Stimulated activated CD8-positive, alpha-beta memory T cell treated with anti-CD3 and anti-CD28 coated beads, Interleukin-12 subunit alpha, Interleukin-12 subunit beta, amount 100 ng/mL, for 4 hours (primary cell): Measurements from ENCODE around the gene RASSF8.

Source experiments
- DNase-seq: peaks from one replicate; pipeline ENCODE4 v3.0.0-alpha.2; 2020; ENCODE audit warnings: low read depth

The RASSF8 gene

GRCh38 chr12:26109343-26109881, 150.9 kb downstream of the RASSF8 start:
- DNase-seq = no peak

DNA sequence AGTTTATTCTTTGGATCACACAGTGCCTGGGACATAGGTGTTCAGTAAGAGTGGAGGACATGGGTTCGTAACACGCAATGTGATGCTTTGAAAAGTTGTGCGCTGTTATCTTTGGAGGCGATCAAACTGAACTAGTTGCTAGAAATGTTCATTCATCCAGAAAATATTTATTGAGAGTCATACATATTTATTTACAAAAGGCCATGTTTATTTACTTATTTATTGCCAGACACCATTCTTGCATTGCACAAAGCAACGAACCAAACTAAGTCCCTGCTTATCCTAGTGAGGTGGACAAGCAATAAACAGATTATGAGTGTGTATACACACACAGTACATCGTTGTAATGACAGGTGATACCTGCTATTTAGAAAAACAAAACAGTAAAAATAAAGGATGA, 153.8 kb downstream of the RASSF8 start:
- DNase-seq = no peak

DNA sequence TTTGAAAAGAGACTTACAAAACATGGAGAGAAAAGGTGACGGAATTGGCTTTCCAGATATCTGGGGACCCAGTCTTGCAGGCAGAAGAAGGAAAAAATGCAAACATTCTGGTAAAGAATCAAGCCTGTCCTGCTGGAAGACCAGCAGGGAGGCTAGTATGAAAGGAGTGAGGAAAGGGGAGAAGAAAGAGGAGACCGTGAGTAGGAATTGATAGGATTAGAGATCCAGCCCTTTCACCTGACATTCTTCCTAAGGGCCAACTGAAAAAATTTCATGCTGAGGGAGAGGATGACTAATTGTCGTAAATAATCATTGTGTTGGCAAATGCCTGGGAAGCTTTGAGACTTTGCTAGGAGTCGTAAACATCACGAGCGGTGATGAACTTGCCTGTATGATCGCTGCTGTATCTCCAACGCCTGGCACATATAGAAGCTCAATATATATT, 154.2 kb downstream of the RASSF8 start:
- DNase-seq = no peak

- no peak for DNase-seq
Measured at GRCh38 chr12:26113181-26113654, 154.7 kb downstream of the RASSF8 start.

- peak; percentile 61 for DNase-seq
Measured at GRCh38 chr12:26113853-26114719, 155.6 kb downstream of the RASSF8 start.

- no peak for DNase-seq
Measured at GRCh38 chr12:26114720-26115401, 156.4 kb downstream of the RASSF8 start.

DNA sequence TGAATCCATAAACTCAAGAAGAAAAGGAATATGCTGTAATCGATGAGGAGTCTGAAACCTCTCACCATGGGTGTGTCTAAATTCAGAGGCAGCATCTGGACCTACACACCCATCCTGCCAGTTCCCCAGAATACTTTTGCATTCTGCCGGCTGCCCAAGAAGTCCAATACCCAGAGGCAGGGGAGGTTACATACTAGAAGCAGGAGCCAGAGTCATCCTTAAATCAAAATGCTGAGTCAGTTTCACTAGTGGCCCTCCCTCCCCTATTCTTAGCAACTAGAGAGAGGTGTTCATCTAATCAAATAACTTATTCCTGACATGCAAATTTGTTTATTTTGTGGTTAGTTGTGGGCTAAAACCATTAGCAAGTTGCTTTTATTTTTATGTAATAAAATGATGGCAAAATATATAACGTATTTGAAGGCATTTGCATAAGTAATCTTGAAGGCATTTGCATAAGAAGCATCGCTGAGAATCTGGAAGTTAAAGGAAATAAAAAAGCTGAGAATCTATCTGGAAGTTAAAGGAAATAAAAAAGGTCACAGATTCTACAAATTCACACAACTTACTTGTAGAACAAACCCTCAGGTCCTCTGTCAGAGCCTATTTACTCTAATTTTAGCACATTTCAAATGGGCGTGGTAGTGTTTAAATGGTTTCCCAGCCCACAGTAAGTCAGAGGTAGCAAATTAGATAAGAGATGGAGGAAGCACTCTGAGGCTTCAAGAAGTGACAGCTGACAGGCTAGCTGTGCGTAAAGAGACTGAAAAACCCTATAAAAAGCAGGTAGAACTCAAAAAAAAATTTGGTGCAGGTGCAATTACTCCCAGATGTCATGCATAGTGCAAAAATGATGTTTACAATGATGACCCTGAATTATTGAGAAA, 158.6 kb downstream of the RASSF8 start:
- no peak for DNase-seq

GRCh38 chr12:26118308-26118707, 159.8 kb downstream of the RASSF8 start:
- no peak for DNase-seq

DNA sequence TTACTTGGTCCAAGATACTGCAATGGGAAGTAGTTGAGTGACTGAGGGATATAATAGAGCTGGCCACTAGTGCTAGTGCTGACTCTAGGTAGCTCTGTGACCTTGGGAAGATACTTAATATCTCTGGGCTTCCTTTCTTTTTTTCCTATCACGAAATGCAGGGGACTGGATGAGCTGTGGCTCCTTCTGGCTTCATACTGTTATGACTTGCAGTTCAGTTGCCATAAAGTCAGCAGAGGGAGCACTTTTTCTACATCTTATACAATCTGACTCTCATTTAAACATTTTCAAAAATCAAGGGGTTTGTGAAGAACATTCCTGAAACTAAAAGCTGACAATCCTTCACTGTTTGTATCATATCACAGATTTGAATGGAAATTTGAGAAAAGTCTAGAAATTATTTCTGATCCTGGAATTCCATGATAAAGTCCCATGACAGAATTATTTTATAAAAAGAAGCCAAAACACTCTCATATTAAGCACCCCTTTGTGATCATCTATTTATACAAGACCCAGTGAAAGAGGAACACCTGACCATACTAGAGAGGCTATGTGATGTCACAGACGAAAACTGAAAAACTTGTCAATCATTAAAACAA, 161.0 kb downstream of the RASSF8 start:
- DNase-seq = no peak

GRCh38 chr12:26120561-26121274, 162.2 kb downstream of the RASSF8 start:
- no peak for DNase-seq

DNA sequence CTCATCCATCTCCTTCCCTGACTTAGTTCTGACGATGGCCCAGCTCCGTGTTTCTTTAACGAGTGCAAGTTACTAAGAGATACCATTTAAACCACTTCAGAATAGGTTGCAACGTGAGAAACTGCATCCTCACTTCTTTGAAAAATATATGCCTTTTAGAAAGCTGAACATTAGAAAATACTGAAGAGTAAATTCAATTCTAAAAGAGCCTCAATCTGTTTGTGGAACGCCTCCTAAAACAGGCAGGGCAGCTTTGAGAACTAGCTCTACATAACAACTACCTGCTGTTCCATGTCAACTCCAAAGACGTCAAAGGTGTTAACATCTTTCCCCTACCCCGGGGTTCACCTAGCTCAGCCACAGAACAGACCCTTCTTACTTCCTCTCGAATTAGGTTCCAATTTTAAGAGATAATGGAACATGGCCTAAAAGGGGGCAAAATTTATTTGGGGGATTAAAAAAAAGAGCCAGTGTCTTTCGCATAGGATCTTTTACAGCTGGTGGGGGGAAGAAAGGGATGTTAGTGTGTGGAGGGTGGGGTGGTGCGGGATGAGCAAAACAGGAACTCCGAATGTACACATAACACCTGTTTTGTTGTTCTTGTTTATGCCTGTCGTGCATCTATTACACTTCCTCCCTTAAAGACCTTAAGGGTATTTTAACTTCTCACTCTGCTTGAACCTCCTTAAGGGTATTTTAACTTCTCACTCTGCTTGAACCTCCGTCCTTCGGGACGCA, 163.0 kb downstream of the RASSF8 start:
- no peak for DNase-seq

GRCh38 chr12:26122061-26122680, 163.7 kb downstream of the RASSF8 start:
- DNase-seq = no peak

GRCh38 chr12:26122681-26123481, 164.4 kb downstream of the RASSF8 start:
- DNase-seq = no peak

- DNase-seq = no peak
Measured at GRCh38 chr12:26123482-26123980, 165.0 kb downstream of the RASSF8 start.

DNA sequence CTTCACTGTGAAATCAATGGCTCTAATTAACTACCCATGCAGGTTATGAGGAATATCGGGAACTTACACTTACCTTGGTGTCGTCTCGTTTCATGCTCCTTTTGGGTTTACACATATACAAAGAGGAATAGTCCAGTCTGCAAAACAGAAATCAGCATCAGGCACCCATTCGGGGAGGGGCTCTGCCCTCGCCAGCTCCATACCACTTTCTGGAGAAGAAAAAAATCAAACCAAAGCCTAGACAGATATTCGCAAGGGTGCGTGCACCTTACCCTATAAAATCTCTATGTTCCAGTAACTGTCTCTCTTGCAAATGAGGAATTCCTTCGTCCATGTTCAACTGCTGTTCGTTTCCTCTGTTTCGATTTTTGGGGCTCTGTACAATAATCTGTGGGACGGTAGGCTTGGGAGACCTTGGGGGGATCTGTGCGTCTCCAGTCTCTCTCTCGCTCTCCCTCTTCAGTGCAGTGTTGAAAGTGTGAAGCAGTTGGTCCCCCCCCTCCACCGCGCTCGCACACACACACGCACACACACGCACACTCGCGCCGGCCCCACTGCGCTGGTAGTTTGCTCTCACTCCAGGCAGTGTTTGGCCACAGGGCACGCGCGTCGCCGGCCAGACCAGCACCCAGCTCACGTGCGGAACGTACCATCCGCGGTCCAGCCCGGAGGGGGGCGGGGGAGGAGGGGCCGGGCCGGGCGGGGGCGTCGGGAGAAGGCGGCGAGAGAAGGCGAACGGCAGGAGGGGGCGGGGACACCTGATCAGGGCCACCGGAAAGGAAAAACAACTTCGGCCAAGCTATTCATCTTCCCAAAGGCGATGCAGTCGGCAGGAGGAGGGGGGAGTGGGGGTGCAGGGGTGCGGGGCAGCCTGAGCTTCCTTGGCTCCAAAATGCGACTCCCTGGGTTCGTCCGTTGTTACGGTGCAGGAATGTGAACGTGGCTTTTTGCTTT, 166.2 kb downstream of the RASSF8 start, which contains the start of gene BHLHE41:
BHLHE41 (minus strand) TSS at position 592 of the 954 bp plus-strand sequence; CDS start at position 334, 258 bp downstream.
- DNase-seq = no peak

GRCh38 chr12:26125400-26126339, 167.2 kb downstream of the RASSF8 start:
- DNase-seq = no peak
